Inflammatory macrophage treated with lipopolysaccharide for 4 hours (primary cell): ENCODE data around the gene CYLD.
A peak's percentile ranks its signal among the peaks of the same experiment; 100 is the strongest.

Experiments used
- DNase-seq: peaks from one replicate; pipeline ENCODE4 v3.0.0-alpha.2; 2020

The CYLD gene

GRCh38 chr16:50741225-50741780 is 583 bp upstream of the CYLD start:
- DNase-seq = no peak

- DNase-seq = peak; percentile 66
Measured at GRCh38 chr16:50742576-50743200, 802 bp downstream of the CYLD start.

- peak; percentile 58 for DNase-seq
Measured at GRCh38 chr16:50743581-50744225, 1.8 kb downstream of the CYLD start.

GRCh38 chr16:50744881-50745280 is 3.0 kb downstream of the CYLD start:
- no peak for DNase-seq

GRCh38 chr16:50745940-50746339 is 4.1 kb downstream of the CYLD start:
- DNase-seq = no peak

- peak; percentile 27 for DNase-seq
Measured at GRCh38 chr16:50747207-50747956, 5.5 kb downstream of the CYLD start.

- peak; percentile 27 for DNase-seq
Measured at GRCh38 chr16:50751528-50751927, 9.6 kb downstream of the CYLD start.

GRCh38 chr16:50752471-50753235 is 10.8 kb downstream of the CYLD start:
- no peak for DNase-seq

- DNase-seq = no peak
Measured at GRCh38 chr16:50756473-50756872, 14.6 kb downstream of the CYLD start.

GRCh38 chr16:50761267-50761666 is 19.4 kb downstream of the CYLD start:
- DNase-seq = peak; percentile 59

GRCh38 chr16:50762241-50762640 is 20.4 kb downstream of the CYLD start:
- DNase-seq = no peak

GRCh38 chr16:50763211-50763610 is 21.3 kb downstream of the CYLD start:
- no peak for DNase-seq

GRCh38 chr16:50765260-50765659 is 23.4 kb downstream of the CYLD start:
- DNase-seq = no peak

GRCh38 chr16:50765861-50766260 is 24.0 kb downstream of the CYLD start:
- no peak for DNase-seq

GRCh38 chr16:50767197-50767596 is 25.3 kb downstream of the CYLD start:
- DNase-seq = no peak

GRCh38 chr16:50771366-50771765 is 29.5 kb downstream of the CYLD start:
- no peak for DNase-seq

- DNase-seq = no peak
Measured at GRCh38 chr16:50774405-50774804, 32.5 kb downstream of the CYLD start.

GRCh38 chr16:50774960-50775359 is 33.1 kb downstream of the CYLD start:
- no peak for DNase-seq

- no peak for DNase-seq
Measured at GRCh38 chr16:50776037-50776436, 34.2 kb downstream of the CYLD start.

GRCh38 chr16:50778284-50779163 is 36.6 kb downstream of the CYLD start:
- no peak for DNase-seq

- no peak for DNase-seq
Measured at GRCh38 chr16:50781043-50781442, 39.2 kb downstream of the CYLD start.

GRCh38 chr16:50781518-50781917 is 39.6 kb downstream of the CYLD start:
- DNase-seq = no peak
